OCI-LY1 (cell line): ENCODE results near the gene MACF1.

ENCODE experiments used
- H2AFZ ChIP-seq: fragments of 200-600 bp; sonication (generic), shearing (Covaris generic); 2 replicates; pipeline ENCODE4 v1.6.0; 2014; ENCODE audit warnings: antibody characterized with exemption, mild to moderate bottlenecking, low read length
- H3F3A ChIP-seq: fragments of 200-600 bp; sonication (generic), shearing (Covaris generic); 2 replicates; pipeline ENCODE4 v1.6.0; 2014; ENCODE audit warnings: mild to moderate bottlenecking, antibody characterized with exemption, low read length, moderate library complexity; ENCODE audit not compliant: insufficient read depth
- H3K27ac ChIP-seq: fragments of 200-600 bp; sonication (generic); 2 replicates; pipeline ENCODE4 v1.5.1; 2014; ENCODE audit warnings: low read length, mixed run types, mild to moderate bottlenecking, low read depth; ENCODE audit not compliant: poor library complexity, severe bottlenecking
- H3K27me3 ChIP-seq: fragments of 200-600 bp; sonication (generic); 2 replicates; pipeline ENCODE4 v1.6.0; 2014; ENCODE audit warnings: antibody characterized with exemption, mild to moderate bottlenecking, low read length, moderate library complexity; ENCODE audit not compliant: insufficient read depth
- H3K36me3 ChIP-seq: fragments of 200-600 bp; sonication (generic); 2 replicates; pipeline ENCODE4 v1.6.1; 2014; ENCODE audit warnings: mild to moderate bottlenecking, antibody characterized with exemption, low read length, moderate library complexity, mixed read lengths; ENCODE audit not compliant: insufficient read depth
- H3K4me1 ChIP-seq: fragments of 200-600 bp; sonication (generic); 2 replicates; pipeline ENCODE4 v1.5.1; 2014; ENCODE audit warnings: mild to moderate bottlenecking, low read length, moderate library complexity; ENCODE audit not compliant: insufficient read depth, severe bottlenecking
- H3K4me2 ChIP-seq: fragments of 200-600 bp; sonication (generic), shearing (Covaris generic); 2 replicates; pipeline ENCODE4 v1.6.1; 2014; ENCODE audit warnings: low read length
- H3K4me3 ChIP-seq: fragments of 200-600 bp; sonication (generic); 2 replicates; pipeline ENCODE4 v1.5.1; 2014; ENCODE audit warnings: low read length, low read depth, mild to moderate bottlenecking, mixed read lengths; ENCODE audit not compliant: poor library complexity, severe bottlenecking
- H3K79me2 ChIP-seq: fragments of 200-600 bp; shearing (Covaris generic); 2 replicates; pipeline ENCODE4 v1.6.1; 2016; ENCODE audit warnings: mixed run types, low read length, mixed read lengths; ENCODE audit not compliant: insufficient read depth
- H3K9ac ChIP-seq: fragments of 200-600 bp; sonication (generic), shearing (Covaris generic); 2 replicates; pipeline ENCODE4 v1.6.1; 2014; ENCODE audit warnings: mild to moderate bottlenecking, low read length, mixed read lengths
- H3K9me2 ChIP-seq: fragments of 200-600 bp; sonication (generic), shearing (Covaris generic); 2 replicates; pipeline ENCODE4 v1.6.1; 2014; ENCODE audit warnings: low read depth, mild to moderate bottlenecking, low read length, mixed read lengths
- H3K9me3 ChIP-seq: fragments of 200-600 bp; shearing (Covaris generic); 2 replicates; pipeline ENCODE4 v1.6.1; 2014; ENCODE audit warnings: low read length, mixed read lengths
- H4K20me1 ChIP-seq: fragments of 200-600 bp; sonication (generic), shearing (Covaris generic); 2 replicates; pipeline ENCODE4 v1.6.0; 2016; ENCODE audit warnings: mild to moderate bottlenecking, low read length; ENCODE audit not compliant: insufficient read depth
- EZH2 ChIP-seq: fragments of 200-600 bp; sonication (generic), shearing (Covaris generic); IDR thresholded peaks from 2 replicates; pipeline ENCODE4 v1.8.0; 2017; ENCODE audit warnings: borderline replicate concordance, mixed run types, mild to moderate bottlenecking, antibody characterized with exemption, low read length, moderate library complexity, mixed read lengths
- TF ChIP-seq, protein P1 (sequence below): fragments of 200-600 bp; sonication (generic), shearing (Covaris generic); IDR thresholded peaks from 2 replicates; pipeline ENCODE4 v1.5.1; 2017; ENCODE audit warnings: mild to moderate bottlenecking, antibody characterized with exemption, low read length, moderate library complexity, mixed read lengths

MACF1 gene

GRCh38 chr1:39324888-39325287 is 120.4 kb downstream of the MACF1 start:
- H3K4me3 ChIP-seq: no peak overlapping the region

GRCh38 chr1:39326836-39327235 is 122.3 kb downstream of the MACF1 start:
- Histone ChIP-seq H4K20me1 (no peaks in the 10 kb centered on the region), H2AFZ (no peak overlapping the region), H3K4me1 (no peaks in the 10 kb centered on the region), H3K27ac (no peak overlapping the region), H3K4me3 (no peak overlapping the region), H3F3A (no peaks in the 10 kb centered on the region), H3K9me3 (no peaks in the 10 kb centered on the region), H3K9ac (no peak overlapping the region), H3K27me3 (no peaks in the 10 kb centered on the region), H3K4me2 (no peak overlapping the region), H3K9me2 (no peaks in the 10 kb centered on the region), H3K36me3 (peaks cover 95% of the 10 kb centered on the region), H3K79me2 (no peaks in the 10 kb centered on the region)
- no peak for TF ChIP-seq EZH2
- TF ChIP-seq, protein P1, sequence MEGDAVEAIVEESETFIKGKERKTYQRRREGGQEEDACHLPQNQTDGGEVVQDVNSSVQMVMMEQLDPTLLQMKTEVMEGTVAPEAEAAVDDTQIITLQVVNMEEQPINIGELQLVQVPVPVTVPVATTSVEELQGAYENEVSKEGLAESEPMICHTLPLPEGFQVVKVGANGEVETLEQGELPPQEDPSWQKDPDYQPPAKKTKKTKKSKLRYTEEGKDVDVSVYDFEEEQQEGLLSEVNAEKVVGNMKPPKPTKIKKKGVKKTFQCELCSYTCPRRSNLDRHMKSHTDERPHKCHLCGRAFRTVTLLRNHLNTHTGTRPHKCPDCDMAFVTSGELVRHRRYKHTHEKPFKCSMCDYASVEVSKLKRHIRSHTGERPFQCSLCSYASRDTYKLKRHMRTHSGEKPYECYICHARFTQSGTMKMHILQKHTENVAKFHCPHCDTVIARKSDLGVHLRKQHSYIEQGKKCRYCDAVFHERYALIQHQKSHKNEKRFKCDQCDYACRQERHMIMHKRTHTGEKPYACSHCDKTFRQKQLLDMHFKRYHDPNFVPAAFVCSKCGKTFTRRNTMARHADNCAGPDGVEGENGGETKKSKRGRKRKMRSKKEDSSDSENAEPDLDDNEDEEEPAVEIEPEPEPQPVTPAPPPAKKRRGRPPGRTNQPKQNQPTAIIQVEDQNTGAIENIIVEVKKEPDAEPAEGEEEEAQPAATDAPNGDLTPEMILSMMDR: no peak

More at GRCh38 chr1:39324888-39325287, 120.4 kb downstream of the MACF1 start:
- Histone ChIP-seq H3K79me2 (no peaks in the 10 kb centered on the region), H3K9ac (no peak overlapping the region), H3K9me3 (no peaks in the 10 kb centered on the region), H2AFZ (no peak overlapping the region), H3K27me3 (no peaks in the 10 kb centered on the region), H3F3A (no peaks in the 10 kb centered on the region), H3K4me2 (no peak overlapping the region), H3K4me1 (no peaks in the 10 kb centered on the region), H3K27ac (no peak overlapping the region), H3K9me2 (no peaks in the 10 kb centered on the region), H3K36me3 (peaks cover 94% of the 10 kb centered on the region), H4K20me1 (no peaks in the 10 kb centered on the region)
- no peak for TF ChIP-seq EZH2
- TF ChIP-seq, protein P1: no peak

GRCh38 chr1:39328095-39328494 is 123.6 kb downstream of the MACF1 start:
- peaks cover 95% of the 10 kb centered on the region for H3K36me3 ChIP-seq
- no peak overlapping the region for H3K4me3 ChIP-seq
- TF ChIP-seq, protein P1: no peak
- no peak for TF ChIP-seq EZH2
- no peaks in the 10 kb centered on the region for H4K20me1 ChIP-seq
- no peak overlapping the region for H3K4me2 ChIP-seq
- H3K9me2 ChIP-seq: no peaks in the 10 kb centered on the region
- no peak overlapping the region for H2AFZ ChIP-seq
- no peak overlapping the region for H3K27ac ChIP-seq
- no peaks in the 10 kb centered on the region for H3K9me3 ChIP-seq
- H3K79me2 ChIP-seq: no peaks in the 10 kb centered on the region
- H3K27me3 ChIP-seq: no peaks in the 10 kb centered on the region
- no peak overlapping the region for H3K9ac ChIP-seq
- no peaks in the 10 kb centered on the region for H3K4me1 ChIP-seq
- H3F3A ChIP-seq: no peaks in the 10 kb centered on the region
